ENCODE results near the gene SMARCC1.

Gene SMARCC1

GRCh38 chr3:47705391-47705790, 76.3 kb downstream of the SMARCC1 start:
- H3K79me2 ChIP-seq (ENCODE audit: low read length): peaks cover 14% of the 10 kb centered on the region; the same call in 1 of the 2 replicates
- no peak overlapping the region for H3K4me3 ChIP-seq (ENCODE audit: low read length)
- TF ChIP-seq EZH2 (optimal IDR thresholded peaks at IDR 0.05; ENCODE audit: low read depth, low read length) (no peak), EZH2phosphoT487 (IDR thresholded peaks at IDR 0.05; ENCODE audit: low read length) (no peak), CTCF (IDR thresholded peaks at IDR 0.05; ENCODE audit: low read length) (no peak)
- H3K27ac ChIP-seq (ENCODE audit: low read length): no peak overlapping the region
- no peaks in the 10 kb centered on the region for H3F3A ChIP-seq (ENCODE audit: insufficient read depth, low read length)
- no peaks in the 10 kb centered on the region for H3K27me3 ChIP-seq (replicated peaks; ENCODE audit: insufficient read depth, low read length)
- H3K4me1 ChIP-seq (ENCODE audit: low read length): no peaks in the 10 kb centered on the region
- H4K20me1 ChIP-seq (ENCODE audit: insufficient read depth, low read length): no peaks in the 10 kb centered on the region
- H2AFZ ChIP-seq (ENCODE audit: low read length): no peak overlapping the region
- no peaks in the 10 kb centered on the region for H3K9me3 ChIP-seq (replicated peaks; ENCODE audit: insufficient read depth, low read length)
- H3K4me2 ChIP-seq (ENCODE audit: low read depth, low read length): no peak overlapping the region
- no peaks in the 10 kb centered on the region for H3K9me2 ChIP-seq (replicated peaks; ENCODE audit: insufficient read depth, low read length)
- no peak overlapping the region for H3K9ac ChIP-seq (ENCODE audit: low read length)
- no peak for DNase-seq
- H3K36me3 ChIP-seq (replicated peaks; ENCODE audit: insufficient read depth, low read length): peaks cover 9% of the 10 kb centered on the region

DNA sequence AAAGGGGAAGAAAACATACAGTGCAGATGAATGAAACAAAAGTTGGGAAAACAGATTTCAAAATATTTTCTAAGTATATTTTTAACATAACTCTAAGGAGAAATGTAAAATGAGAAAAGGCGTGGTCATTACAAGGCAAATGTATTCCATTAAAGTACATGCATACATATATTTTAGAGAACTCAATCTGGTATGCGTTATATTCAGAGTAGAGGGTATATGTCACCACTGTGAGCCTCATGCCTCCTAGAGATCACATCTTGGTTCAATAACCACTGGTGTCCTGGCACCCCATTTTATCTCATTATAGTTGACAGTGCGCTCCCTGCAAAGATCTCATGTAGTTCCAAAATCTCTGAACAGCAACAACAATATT, 77.5 kb downstream of the SMARCC1 start:
- H3K9me3 ChIP-seq (replicated peaks; ENCODE audit: insufficient read depth, low read length): no peaks in the 10 kb centered on the region
- H3K4me3 ChIP-seq (ENCODE audit: low read length): no peak overlapping the region
- peaks cover 18% of the 10 kb centered on the region for H3K36me3 ChIP-seq (replicated peaks; ENCODE audit: insufficient read depth, low read length)
- DNase-seq: no peak
- no peaks in the 10 kb centered on the region for H4K20me1 ChIP-seq (ENCODE audit: insufficient read depth, low read length)
- no peak overlapping the region for H3K4me2 ChIP-seq (ENCODE audit: low read depth, low read length)
- H3K9me2 ChIP-seq (replicated peaks; ENCODE audit: insufficient read depth, low read length): no peaks in the 10 kb centered on the region
- H3K27me3 ChIP-seq (replicated peaks; ENCODE audit: insufficient read depth, low read length): no peaks in the 10 kb centered on the region
- H3K79me2 ChIP-seq (ENCODE audit: low read length): peaks cover 12% of the 10 kb centered on the region; the same call in 1 of the 2 replicates
- H3K9ac ChIP-seq (ENCODE audit: low read length): no peak overlapping the region
- H3K27ac ChIP-seq (ENCODE audit: low read length): no peak overlapping the region
- TF ChIP-seq EZH2phosphoT487 (IDR thresholded peaks at IDR 0.05; ENCODE audit: low read length) (no peak), EZH2 (optimal IDR thresholded peaks at IDR 0.05; ENCODE audit: low read depth, low read length) (no peak), CTCF (IDR thresholded peaks at IDR 0.05; ENCODE audit: low read length) (no peak)
- no peaks in the 10 kb centered on the region for H3K4me1 ChIP-seq (ENCODE audit: low read length)
- no peak overlapping the region for H2AFZ ChIP-seq (ENCODE audit: low read length)
- no peaks in the 10 kb centered on the region for H3F3A ChIP-seq (ENCODE audit: insufficient read depth, low read length)

DNA sequence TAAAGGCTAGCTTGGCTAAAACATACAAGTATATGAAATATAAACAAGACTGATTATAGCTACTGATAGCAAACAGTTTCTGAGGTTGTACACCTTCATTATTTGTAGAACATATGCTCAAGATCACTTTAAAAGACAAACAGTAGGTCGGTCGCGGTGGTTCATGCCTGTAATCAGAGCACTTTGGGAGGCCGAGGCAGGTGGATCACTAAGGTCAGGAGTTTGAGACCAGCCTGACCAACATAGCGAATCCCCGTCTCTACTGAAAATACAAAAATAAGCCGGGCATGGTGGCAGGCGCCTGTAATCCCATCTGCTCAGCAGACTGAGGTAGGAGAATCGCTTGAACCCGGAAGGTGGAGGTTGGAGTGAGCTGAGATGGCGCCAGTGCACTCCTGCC, 80.3 kb downstream of the SMARCC1 start:
- Histone ChIP-seq H3F3A (ENCODE audit: insufficient read depth, low read length) (no peaks in the 10 kb centered on the region), H3K27me3 (replicated peaks; ENCODE audit: insufficient read depth, low read length) (no peaks in the 10 kb centered on the region), H3K27ac (ENCODE audit: low read length) (no peak overlapping the region), H3K9me2 (replicated peaks; ENCODE audit: insufficient read depth, low read length) (no peaks in the 10 kb centered on the region), H2AFZ (ENCODE audit: low read length) (no peak overlapping the region), H3K9me3 (replicated peaks; ENCODE audit: insufficient read depth, low read length) (no peaks in the 10 kb centered on the region), H3K9ac (ENCODE audit: low read length) (no peak overlapping the region), H3K79me2 (ENCODE audit: low read length) (peaks cover 3% of the 10 kb centered on the region; the same call in 1 of the 2 replicates), H3K4me3 (ENCODE audit: low read length) (no peak overlapping the region), H3K36me3 (replicated peaks; ENCODE audit: insufficient read depth, low read length) (peaks cover 22% of the 10 kb centered on the region), H3K4me2 (ENCODE audit: low read depth, low read length) (no peak overlapping the region), H4K20me1 (ENCODE audit: insufficient read depth, low read length) (no peaks in the 10 kb centered on the region), H3K4me1 (ENCODE audit: low read length) (no peaks in the 10 kb centered on the region)
- DNase-seq: no peak
- TF ChIP-seq CTCF (IDR thresholded peaks at IDR 0.05; ENCODE audit: low read length) (no peak), EZH2 (optimal IDR thresholded peaks at IDR 0.05; ENCODE audit: low read depth, low read length) (no peak), EZH2phosphoT487 (IDR thresholded peaks at IDR 0.05; ENCODE audit: low read length) (no peak)
